T-cell (primary cell): ENCODE results near the gene GADD45G. TPM values are rescaled to one million over a fixed set of nuclear protein-coding genes. Genes with fewer than 3 reads are reported as not detected.

Experiments used
- ATAC-seq, 4 experiments: fragments of 200-7000 bp in 3 of 4; fragments of 150-1000 bp in 1 of 4; cut with Tn5 transposase; replicated peaks in 1 of 4; 1 replicate in 3 of 4; 2 replicates in 1 of 4; pipeline ENCODE4 v1.10.0; 2021; ENCODE audit warnings: moderate library complexity in 3 of 4, mild to moderate bottlenecking in 2 of 4, moderate number of reproducible peaks in 1 of 4
- CTCF ChIA-PET, 2 donors: fragments of 300-600 bp; sonication (Branson Sonifier 250); formaldehyde crosslinking; loops; one replicate each; lab custom pipeline; 2022; ENCODE audit warnings: antibody characterized with exemption in 2 of 2; lab: Charles Lee
- POLR2A ChIA-PET, 2 donors: fragments of 300-600 bp; sonication (Branson Sonifier 250); formaldehyde crosslinking; loops; one replicate each; lab custom pipeline; 2022; ENCODE audit warnings: antibody characterized with exemption in 2 of 2; lab: Charles Lee
- DNase-seq, 35 experiments: peaks; one replicate each; pipeline versions ENCODE4 v3.0.0 to v3.0.0-alpha.2; 2013 to 2023
- H3K27ac ChIP-seq: one replicate; pipeline ENCODE4 v1.5.1; 2013; ENCODE audit warnings: low read length
- H3K27me3 ChIP-seq, 2 experiments: replicated peaks in 1 of 2; 1 replicate in 1 of 2; 2 replicates in 1 of 2; pipeline versions ENCODE4 v1.6.1 to v1.7.0; 2013; ENCODE audit warnings: low read length in 1 of 2, mixed read lengths in 1 of 2; ENCODE audit not compliant: control insufficient read depth in 2 of 2, insufficient read depth in 2 of 2; ENCODE audit errors: extremely low read depth in 1 of 2
- H3K36me3 ChIP-seq, 2 donors: 1 replicate in 1 of 2; 2 replicates in 1 of 2; pipeline versions ENCODE4 v1.6.1 to v1.7.0; 2013; ENCODE audit warnings: low read length in 1 of 2; ENCODE audit not compliant: control insufficient read depth in 2 of 2, insufficient read depth in 1 of 2; ENCODE audit errors: extremely low read depth in 1 of 2
- H3K4me1 ChIP-seq, 2 experiments: 1 replicate in 1 of 2; 2 replicates in 1 of 2; pipeline versions ENCODE4 v1.6.1 to v1.7.0; 2013; ENCODE audit warnings: low read length in 2 of 2, mixed read lengths in 1 of 2; ENCODE audit not compliant: insufficient read depth in 2 of 2, control insufficient read depth in 1 of 2; ENCODE audit errors: extremely low read depth in 1 of 2
- H3K4me3 ChIP-seq, 2 donors: 1 replicate in 1 of 2; 2 replicates in 1 of 2; pipeline versions ENCODE4 v1.5.1 to v1.7.0; 2013; ENCODE audit warnings: mild to moderate bottlenecking in 2 of 2, low read length in 1 of 2, moderate library complexity in 1 of 2; ENCODE audit not compliant: control insufficient read depth in 1 of 2; ENCODE audit errors: extremely low read depth in 1 of 2
- H3K9me3 ChIP-seq: 2 replicates; pipeline ENCODE4 v1.7.0; 2013
- H3K27ac Mint-ChIP-seq, 2 donors: one replicate each; pipeline ENCODE4 v1.8.0; 2020 to 2021; ENCODE audit warnings: mild to moderate bottlenecking in 2 of 2, mixed read lengths in 2 of 2
- H3K27me3 Mint-ChIP-seq, 2 donors: one replicate each; pipeline ENCODE4 v1.8.0; 2021 to 2022; ENCODE audit warnings: mixed read lengths in 2 of 2
- H3K36me3 Mint-ChIP-seq: one replicate; pipeline ENCODE4 v1.8.0; 2021; ENCODE audit warnings: mixed read lengths
- H3K4me1 Mint-ChIP-seq, 3 donors: one replicate each; pipeline ENCODE4 v1.8.0; 2020 to 2022; ENCODE audit warnings: mixed read lengths in 3 of 3, mild to moderate bottlenecking in 1 of 3
- H3K4me3 Mint-ChIP-seq, 3 donors: one replicate each; pipeline ENCODE4 v1.8.0; 2020 to 2022; ENCODE audit warnings: mild to moderate bottlenecking in 3 of 3, mixed read lengths in 3 of 3, moderate library complexity in 3 of 3
- H3K9me3 Mint-ChIP-seq, 3 donors: one replicate each; pipeline ENCODE4 v1.8.0; 2020 to 2022; ENCODE audit warnings: mixed read lengths in 3 of 3
- WGBS: methylation state at CpG from one replicate; pipeline ENCODE4 v1.1.5; 2013; ENCODE audit warnings: missing lambda C conversion rate; ENCODE audit not compliant: insufficient coverage; 5-methylcytosine and 5-hydroxymethylcytosine counted together
- total RNA-seq, 35 experiments: library from RNA in 6 of 35; stranded (reverse) in 6 of 35; fragments of 120-200 nt in 1 of 35; gene quantifications; one replicate each; pipeline versions ENCODE4 v1.2.1 to v1.2.4 and lab custom pipeline; 2013 to 2026

GADD45G gene
- total RNA-seq, 5 donors from 2014 or later (not counting 1 experiment from before 2014, with no cell fraction given): 6.0 to 8.8 (median 6.8) TPM

GRCh38 chr9:89606624-89607311, 2.0 kb downstream of the GADD45G start:
- Histone ChIP-seq H3K27ac (no peak overlapping the region), H3K4me3 (peak overlapping the region; percentile 55 to 71), H3K9me3 (no peaks in the 10 kb centered on the region), H3K36me3 (no peaks in the 10 kb centered on the region), H3K27me3 (peaks cover 0 to 55% of the 10 kb centered on the region in 2 experiments), H3K4me1 (peaks cover 6 to 39% of the 10 kb centered on the region in 2 experiments)
- ATAC-seq (no peak), DNase-seq (peak in 3 of 35 experiments; percentile 6 to 33 (median 30))
- 33% methylated on average over 4 of the region's 7 CpGs for WGBS
- POLR2A ChIA-PET: interaction anchor here (0.6 to 0.7 kb wide), 2 partner anchors 83 to 285 kb away, joined by 3 to 4 read pairs; no protein-coding TSS in a partner anchor
- Mint-ChIP-seq H3K27ac (peak overlapping the region; percentile 75 to 79), H3K4me3 (peak overlapping the region; percentile 78 to 84 (median 84)), H3K9me3 (no peaks in the 10 kb centered on the region), H3K27me3 (peaks cover 2 to 4% of the 10 kb centered on the region in 2 donors), H3K36me3 (no peaks in the 10 kb centered on the region), H3K4me1 (peaks cover 23 to 26% (median 26%) of the 10 kb centered on the region in 3 donors)
- CTCF ChIA-PET: interaction anchor here in 1 of 2 donors (1.3 to 2.1 kb wide), 2 partner anchors 317 to 495 kb away, joined by 3 to 9 read pairs; no protein-coding TSS in a partner anchor

- CTCF ChIA-PET: interaction anchor here (1.0 to 1.2 kb wide), 2 partner anchors 50 to 494 kb away, joined by 3 read pairs; no protein-coding TSS in a partner anchor
- no peaks in the 10 kb centered on the region for H3K36me3 Mint-ChIP-seq
- H3K27ac ChIP-seq: no peak overlapping the region
- peaks cover 0 to 3% (median 0%) of the 10 kb centered on the region in 3 donors for H3K9me3 Mint-ChIP-seq
- POLR2A ChIA-PET: no interaction called here
- peaks cover under 1 to 28% of the 10 kb centered on the region in 2 experiments for H3K4me1 ChIP-seq
- ATAC-seq (no peak), DNase-seq (no peak)
- no peaks in the 10 kb centered on the region for H3K9me3 ChIP-seq
- 100% methylated on average over 1 of the region's 3 CpGs for WGBS
- H3K27ac Mint-ChIP-seq: no peak overlapping the region
- H3K4me3 ChIP-seq: no peak overlapping the region
- H3K36me3 ChIP-seq: no peaks in the 10 kb centered on the region
- no peak overlapping the region for H3K4me3 Mint-ChIP-seq
- peaks cover 16 to 18% (median 17%) of the 10 kb centered on the region in 3 donors for H3K4me1 Mint-ChIP-seq
- peaks cover 2 to 4% of the 10 kb centered on the region in 2 donors for H3K27me3 Mint-ChIP-seq
- H3K27me3 ChIP-seq: peaks cover 0 to 38% of the 10 kb centered on the region in 2 experiments
Measured at GRCh38 chr9:89608641-89609335, 4.0 kb downstream of the GADD45G start.

GRCh38 chr9:89609426-89610006, 4.7 kb downstream of the GADD45G start:
- H3K4me1 Mint-ChIP-seq: peaks cover 12 to 16% (median 14%) of the 10 kb centered on the region in 3 donors
- DNase-seq (no peak), ATAC-seq (no peak)
- H3K9me3 Mint-ChIP-seq: peaks cover 0 to 3% (median 0%) of the 10 kb centered on the region in 3 donors
- H3K36me3 Mint-ChIP-seq: no peaks in the 10 kb centered on the region
- ChIA-PET CTCF (no interaction called here), POLR2A (no interaction called here)
- H3K27ac Mint-ChIP-seq: no peak overlapping the region
- Histone ChIP-seq H3K4me3 (no peak overlapping the region), H3K27ac (no peak overlapping the region), H3K36me3 (no peaks in the 10 kb centered on the region), H3K27me3 (peaks cover 0 to 32% of the 10 kb centered on the region in 2 experiments), H3K4me1 (peaks cover 0 to 21% of the 10 kb centered on the region in 2 experiments), H3K9me3 (no peaks in the 10 kb centered on the region)
- no peak overlapping the region for H3K4me3 Mint-ChIP-seq
- H3K27me3 Mint-ChIP-seq: peaks cover 2 to 4% of the 10 kb centered on the region in 2 donors
- 86% methylated on average over 4 of the region's 8 CpGs for WGBS

DNA sequence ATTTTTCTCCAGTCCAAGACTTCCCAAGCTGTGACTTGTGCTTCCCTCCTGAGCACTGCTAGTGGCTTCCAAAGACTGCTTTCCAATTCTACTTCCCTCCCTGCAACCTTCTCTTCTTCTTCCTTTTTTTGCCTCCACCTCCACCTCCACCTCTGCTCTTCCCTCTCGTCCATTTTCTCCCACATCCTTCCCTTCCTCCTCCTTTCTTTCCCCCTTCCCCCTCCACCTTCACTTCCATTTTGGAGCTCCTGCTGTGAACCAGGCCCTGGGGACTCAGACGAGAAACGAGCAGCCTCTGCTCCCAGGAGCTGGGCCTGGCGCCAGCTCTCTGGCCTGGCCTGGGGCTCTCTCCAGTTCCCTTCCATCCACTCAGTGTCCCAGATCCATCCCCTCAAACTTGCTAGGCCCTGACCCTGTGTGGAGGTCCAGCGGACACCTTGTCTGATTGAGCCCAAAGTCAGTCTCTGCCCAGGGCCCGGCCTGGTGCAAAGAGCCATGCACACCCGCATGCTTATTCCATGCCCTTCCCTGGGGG, 5.6 kb downstream of the GADD45G start:
- DNase-seq (no peak), ATAC-seq (no peak)
- Histone ChIP-seq H3K27ac (no peak overlapping the region), H3K4me1 (peaks cover 0 to 12% of the 10 kb centered on the region in 2 experiments), H3K9me3 (no peaks in the 10 kb centered on the region), H3K27me3 (peaks cover 0 to 24% of the 10 kb centered on the region in 2 experiments), H3K36me3 (no peaks in the 10 kb centered on the region), H3K4me3 (no peak overlapping the region)
- no peak overlapping the region for H3K4me3 Mint-ChIP-seq
- peaks cover 2 to 4% of the 10 kb centered on the region in 2 donors for H3K27me3 Mint-ChIP-seq
- peaks cover 0 to 3% (median 0%) of the 10 kb centered on the region in 3 donors for H3K9me3 Mint-ChIP-seq
- ChIA-PET POLR2A (no interaction called here), CTCF (interaction anchor here (0.7 to 1.1 kb wide), 3 partner anchors 12 to 491 kb away, joined by 3 to 4 read pairs (median 3); no protein-coding TSS in a partner anchor)
- 80% methylated on average over 6 of the region's 7 CpGs for WGBS
- H3K36me3 Mint-ChIP-seq: no peaks in the 10 kb centered on the region
- H3K4me1 Mint-ChIP-seq: peaks cover 7 to 11% (median 10%) of the 10 kb centered on the region in 3 donors
- no peak overlapping the region for H3K27ac Mint-ChIP-seq

DNA sequence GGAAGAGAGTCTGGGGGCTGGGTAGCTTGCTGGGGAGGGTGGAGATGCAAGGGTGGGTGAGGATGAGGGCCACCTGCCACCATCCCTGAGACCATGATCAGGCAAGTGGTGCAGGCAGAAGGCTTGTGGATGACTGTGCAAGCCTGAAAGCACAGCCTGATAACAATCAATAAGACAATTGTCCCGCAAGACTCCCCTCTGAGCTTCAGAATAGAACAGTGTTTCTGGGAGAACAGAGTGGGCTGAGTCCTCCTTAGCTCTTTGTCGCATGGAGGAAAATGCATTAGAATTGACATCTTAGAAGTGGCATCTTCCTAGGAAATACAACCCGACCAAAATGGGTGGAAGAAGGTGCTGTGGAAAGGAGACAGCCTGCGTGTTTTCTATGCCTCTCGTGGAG, 6.6 kb downstream of the GADD45G start:
- Mint-ChIP-seq H3K27ac (no peak overlapping the region), H3K36me3 (no peaks in the 10 kb centered on the region), H3K27me3 (peaks cover 1 to 4% of the 10 kb centered on the region in 2 donors), H3K4me3 (no peak overlapping the region), H3K9me3 (peaks cover 0 to 3% (median 0%) of the 10 kb centered on the region in 3 donors), H3K4me1 (peaks cover 2 to 7% (median 6%) of the 10 kb centered on the region in 3 donors)
- ATAC-seq (no peak), DNase-seq (no peak)
- no peaks in the 10 kb centered on the region for H3K9me3 ChIP-seq
- WGBS: 90% methylated on average over 4 of the region's 5 CpGs
- H3K27me3 ChIP-seq: peaks cover 0 to 23% of the 10 kb centered on the region in 2 experiments
- CTCF ChIA-PET: interaction anchor here (0.9 to 1.5 kb wide), 4 partner anchors 9 to 490 kb away, joined by 3 to 7 read pairs (median 4); no protein-coding TSS in a partner anchor
- no peaks in the 10 kb centered on the region for H3K36me3 ChIP-seq
- no peak overlapping the region for H3K4me3 ChIP-seq
- H3K4me1 ChIP-seq: peaks cover 0 to 3% of the 10 kb centered on the region in 2 experiments
- POLR2A ChIA-PET: no interaction called here
- no peak overlapping the region for H3K27ac ChIP-seq
